ENCODE data around the gene RYR3. TPM values are rescaled to one million over a fixed set of nuclear protein-coding genes. Genes with fewer than 3 reads are reported as not detected.

Gene RYR3
- total and polyA plus RNA-seq, 2 donors (not counting 1 experiment from before 2014, with no cell fraction given) = 0.17 TPM; not detected in 1

GRCh38 chr15:33834892-33835743 is 524.4 kb downstream of the RYR3 start:
- H3K36me3 ChIP-seq (ENCODE audit: control insufficient read depth, insufficient read depth, low read length) = no peaks in the 10 kb centered on the region
- DNase-seq (ENCODE audit: low read depth in 2 of 2) = no peak
- H3K79me2 ChIP-seq (ENCODE audit: control insufficient read depth, insufficient read depth, low read length) = no peaks in the 10 kb centered on the region
- H3K27me3 ChIP-seq (ENCODE audit: control insufficient read depth, insufficient read depth, low read length) = no peaks in the 10 kb centered on the region
- H3K9ac ChIP-seq (ENCODE audit: insufficient read depth, low read length) = no peak overlapping the region
- no peak overlapping the region for H2AFZ ChIP-seq (ENCODE audit: low read length)
- no peaks in the 10 kb centered on the region for H3K9me3 ChIP-seq (ENCODE audit: control insufficient read depth, insufficient read depth, low read depth, low read length)
- H3K4me1 ChIP-seq (ENCODE audit: control insufficient read depth, extremely low read depth, insufficient read depth, low read length) = no peaks in the 10 kb centered on the region
- H3K27ac ChIP-seq (ENCODE audit: insufficient read depth, low read length) = no peak overlapping the region
- H3K4me2 ChIP-seq (ENCODE audit: extremely low read depth, insufficient read depth, low read length) = no peak overlapping the region
- no peak overlapping the region for H3K4me3 ChIP-seq (replicated peaks in 1 of 4; ENCODE audit: control extremely low read depth in 1 of 4, insufficient read depth in 1 of 4, low read depth in 3 of 4, low read length in 4 of 4)
- TF ChIP-seq CTCF (conservative IDR thresholded peaks at IDR 0.05 in 1 of 2, IDR thresholded peaks at IDR 0.05 in 1 of 2; ENCODE audit: low read depth in 1 of 2, low read length in 2 of 2) (no peak), EZH2 (IDR thresholded peaks at IDR 0.05; ENCODE audit: low read length, missing control alignments) (no peak)
- H4K20me1 ChIP-seq (ENCODE audit: control insufficient read depth, extremely low read depth, insufficient read depth, low read length) = no peaks in the 10 kb centered on the region

- H3K9me3 ChIP-seq (ENCODE audit: control insufficient read depth, insufficient read depth, low read depth, low read length) = no peaks in the 10 kb centered on the region
- no peak overlapping the region for H3K4me3 ChIP-seq (replicated peaks in 1 of 4; ENCODE audit: control extremely low read depth in 1 of 4, insufficient read depth in 1 of 4, low read depth in 3 of 4, low read length in 4 of 4)
- no peaks in the 10 kb centered on the region for H3K36me3 ChIP-seq (ENCODE audit: control insufficient read depth, insufficient read depth, low read length)
- H2AFZ ChIP-seq (ENCODE audit: low read length) = no peak overlapping the region
- no peaks in the 10 kb centered on the region for H4K20me1 ChIP-seq (ENCODE audit: control insufficient read depth, extremely low read depth, insufficient read depth, low read length)
- no peak overlapping the region for H3K9ac ChIP-seq (ENCODE audit: insufficient read depth, low read length)
- H3K4me2 ChIP-seq (ENCODE audit: extremely low read depth, insufficient read depth, low read length) = no peak overlapping the region
- no peaks in the 10 kb centered on the region for H3K27me3 ChIP-seq (ENCODE audit: control insufficient read depth, insufficient read depth, low read length)
- no peak for DNase-seq (ENCODE audit: low read depth in 2 of 2)
- TF ChIP-seq EZH2 (IDR thresholded peaks at IDR 0.05; ENCODE audit: low read length, missing control alignments) (no peak), CTCF (conservative IDR thresholded peaks at IDR 0.05 in 1 of 2, IDR thresholded peaks at IDR 0.05 in 1 of 2; ENCODE audit: low read depth in 1 of 2, low read length in 2 of 2) (no peak)
- no peaks in the 10 kb centered on the region for H3K4me1 ChIP-seq (ENCODE audit: control insufficient read depth, extremely low read depth, insufficient read depth, low read length)
- no peaks in the 10 kb centered on the region for H3K79me2 ChIP-seq (ENCODE audit: control insufficient read depth, insufficient read depth, low read length)
- H3K27ac ChIP-seq (ENCODE audit: insufficient read depth, low read length) = no peak overlapping the region
These were observed 526.5 kb downstream of the RYR3 start for GRCh38 chr15:33837294-33837693.

- no peak for TF ChIP-seq EZH2 (IDR thresholded peaks at IDR 0.05; ENCODE audit: low read length, missing control alignments)
- TF ChIP-seq CTCF (conservative IDR thresholded peaks at IDR 0.05 in 1 of 2, IDR thresholded peaks at IDR 0.05 in 1 of 2; ENCODE audit: low read depth in 1 of 2, low read length in 2 of 2) = no peak
- H2AFZ ChIP-seq (ENCODE audit: low read length) = no peak overlapping the region
- H3K4me3 ChIP-seq (replicated peaks in 1 of 4; ENCODE audit: control extremely low read depth in 1 of 4, insufficient read depth in 1 of 4, low read depth in 3 of 4, low read length in 4 of 4) = no peak overlapping the region
- H3K4me1 ChIP-seq (ENCODE audit: control insufficient read depth, extremely low read depth, insufficient read depth, low read length) = no peaks in the 10 kb centered on the region
- no peak overlapping the region for H3K4me2 ChIP-seq (ENCODE audit: extremely low read depth, insufficient read depth, low read length)
- DNase-seq (ENCODE audit: low read depth in 2 of 2) = no peak
- H3K79me2 ChIP-seq (ENCODE audit: control insufficient read depth, insufficient read depth, low read length) = no peaks in the 10 kb centered on the region
- no peaks in the 10 kb centered on the region for H3K27me3 ChIP-seq (ENCODE audit: control insufficient read depth, insufficient read depth, low read length)
- H3K36me3 ChIP-seq (ENCODE audit: control insufficient read depth, insufficient read depth, low read length) = no peaks in the 10 kb centered on the region
- H3K9ac ChIP-seq (ENCODE audit: insufficient read depth, low read length) = no peak overlapping the region
- H3K27ac ChIP-seq (ENCODE audit: insufficient read depth, low read length) = no peak overlapping the region
- no peaks in the 10 kb centered on the region for H4K20me1 ChIP-seq (ENCODE audit: control insufficient read depth, extremely low read depth, insufficient read depth, low read length)
- H3K9me3 ChIP-seq (ENCODE audit: control insufficient read depth, insufficient read depth, low read depth, low read length) = no peaks in the 10 kb centered on the region
These were observed 528.8 kb downstream of the RYR3 start for GRCh38 chr15:33839540-33839939.
